Measurements from ENCODE around the gene CCNK.

Gene CCNK

GRCh38 chr14:99549684-99550083 lies 68.5 kb downstream of the CCNK start:
- Histone ChIP-seq H3K27me3 (ENCODE audit: insufficient read depth, low read depth, severe bottlenecking) (no peaks in the 10 kb centered on the region), H3K9me3 (ENCODE audit: severe bottlenecking) (no peaks in the 10 kb centered on the region), H3K4me3 (ENCODE audit: low read depth, low read length) (no peak overlapping the region), H3K36me3 (peaks cover 5% of the 10 kb centered on the region; the same call in 1 of the 2 replicates), H3K27ac (no peak overlapping the region; the same call in 1 of the 2 replicates)
- DNase-seq, result no peak
- no peak for TF ChIP-seq CTCF (IDR thresholded peaks at IDR 0.05; ENCODE audit: low read depth, low read length)

- Histone ChIP-seq H3K4me3 (ENCODE audit: low read depth, low read length) (no peak overlapping the region), H3K9me3 (ENCODE audit: severe bottlenecking) (no peaks in the 10 kb centered on the region), H3K27me3 (ENCODE audit: insufficient read depth, low read depth, severe bottlenecking) (no peaks in the 10 kb centered on the region), H3K36me3 (peaks cover 3% of the 10 kb centered on the region; the same call in 1 of the 2 replicates), H3K27ac (peak overlapping the region; percentile 35; the same call in 1 of the 2 replicates)
- DNase-seq, result no peak
- no peak for TF ChIP-seq CTCF (IDR thresholded peaks at IDR 0.05; ENCODE audit: low read depth, low read length)
Observed at GRCh38 chr14:99550387-99550992, 69.3 kb downstream of the CCNK start.

GRCh38 chr14:99551034-99551922 lies 70.1 kb downstream of the CCNK start:
- no peak for TF ChIP-seq CTCF (IDR thresholded peaks at IDR 0.05; ENCODE audit: low read depth, low read length)
- Histone ChIP-seq H3K27me3 (ENCODE audit: insufficient read depth, low read depth, severe bottlenecking) (no peaks in the 10 kb centered on the region), H3K36me3 (peaks cover 3% of the 10 kb centered on the region; the same call in 1 of the 2 replicates), H3K4me3 (ENCODE audit: low read depth, low read length) (no peak overlapping the region), H3K9me3 (ENCODE audit: severe bottlenecking) (no peaks in the 10 kb centered on the region), H3K27ac (no peak overlapping the region)
- no peak for DNase-seq

GRCh38 chr14:99552021-99552553 lies 70.9 kb downstream of the CCNK start:
- H3K36me3 ChIP-seq, result peaks cover 7% of the 10 kb centered on the region; the same call in 1 of the 2 replicates
- no peak for TF ChIP-seq CTCF (IDR thresholded peaks at IDR 0.05; ENCODE audit: low read depth, low read length)
- no peaks in the 10 kb centered on the region for H3K9me3 ChIP-seq (ENCODE audit: severe bottlenecking)
- no peak overlapping the region for H3K27ac ChIP-seq
- no peaks in the 10 kb centered on the region for H3K27me3 ChIP-seq (ENCODE audit: insufficient read depth, low read depth, severe bottlenecking)
- H3K4me3 ChIP-seq (ENCODE audit: low read depth, low read length), result no peak overlapping the region
- no peak for DNase-seq

GRCh38 chr14:99552572-99553216 lies 71.5 kb downstream of the CCNK start:
- TF ChIP-seq CTCF (IDR thresholded peaks at IDR 0.05; ENCODE audit: low read depth, low read length), result no peak
- Histone ChIP-seq H3K27me3 (ENCODE audit: insufficient read depth, low read depth, severe bottlenecking) (no peaks in the 10 kb centered on the region), H3K9me3 (ENCODE audit: severe bottlenecking) (no peaks in the 10 kb centered on the region), H3K4me3 (ENCODE audit: low read depth, low read length) (no peak overlapping the region), H3K27ac (no peak overlapping the region), H3K36me3 (peaks cover 7% of the 10 kb centered on the region; the same call in 1 of the 2 replicates)
- no peak for DNase-seq

Data from WERI-Rb-1 (cell line).